Breast epithelium (tissue), 3 donors: Measurements from ENCODE around the gene COL16A1.

ENCODE experiments used
- CTCF ChIP-seq, 3 donors: fragments of 450-650 bp; IDR thresholded peaks; one replicate each; pipeline ENCODE4 v1.5.1; 2016 to 2017; ENCODE audit warnings: antibody characterized with exemption in 3 of 3, mild to moderate bottlenecking in 3 of 3, moderate library complexity in 3 of 3
- POLR2A ChIP-seq: fragments of 450-650 bp; IDR thresholded peaks from one replicate; pipeline ENCODE4 v1.6.1; 2016; ENCODE audit warnings: antibody characterized with exemption, mild to moderate bottlenecking, moderate library complexity
- POLR2AphosphoS5 ChIP-seq, 3 donors: sonication (generic); formaldehyde crosslinking; IDR thresholded peaks; one replicate each; pipeline ENCODE4 v1.6.1; 2017; ENCODE audit warnings: antibody characterized with exemption in 3 of 3

GRCh38 chr1:31677401-31677800 lies 26.4 kb downstream of the COL16A1 start:
- TF ChIP-seq CTCF (IDR thresholded peaks at IDR 0.05) (no peak), POLR2AphosphoS5 (IDR thresholded peaks at IDR 0.05) (no peak), POLR2A (no peak)
